Prostate gland (tissue), 2 donors: ENCODE data around the gene C1QTNF6.

Source experiments
- CTCF ChIP-seq, 4 experiments: fragments of 200-600 bp in 2 of 4; fragments of 450-650 bp in 2 of 4; sonication (generic) in 2 of 4; IDR thresholded peaks; 1 replicate in 3 of 4; 2 replicates in 1 of 4; pipeline ENCODE4 v1.5.1; 2016 to 2019; ENCODE audit warnings: antibody characterized with exemption in 4 of 4, mild to moderate bottlenecking in 2 of 4, moderate library complexity in 2 of 4
- POLR2A ChIP-seq: fragments of 450-650 bp; IDR thresholded peaks from one replicate; pipeline ENCODE4 v1.6.1; 2016; ENCODE audit warnings: antibody characterized with exemption, mild to moderate bottlenecking

GRCh38 chr22:37140686-37141323, 47.2 kb downstream of the C1QTNF6 start:
- TF ChIP-seq POLR2A (no peak), CTCF (IDR thresholded peaks at IDR 0.05) (no peak)
